Astrocyte (in vitro differentiated cells and primary cell): ENCODE data around the gene INTS7. TPM values are rescaled to one million over a fixed set of nuclear protein-coding genes. Genes with fewer than 3 reads are reported as not detected.

Experiments
- DNase-seq: peaks from one replicate; pipeline ENCODE4 v3.0.0-alpha.2; 2010; ENCODE audit warnings: low read depth
- FAIRE-seq: peaks from 2 replicates; lab custom pipeline; 2011; peaks lifted over from hg19 to GRCh38; lab: Jason Lieb, UNC
- H2AFZ ChIP-seq: 2 replicates; pipeline ENCODE4 v1.6.0; 2012; ENCODE audit warnings: low read depth, low read length, inconsistent platforms
- H3K27ac ChIP-seq: 2 replicates; pipeline ENCODE4 v1.5.1; 2011; ENCODE audit warnings: low read depth, low read length, inconsistent platforms
- H3K27me3 ChIP-seq: 2 replicates; pipeline ENCODE4 v1.6.0; 2011; ENCODE audit warnings: low read length, inconsistent platforms; ENCODE audit not compliant: insufficient read depth
- H3K36me3 ChIP-seq: 2 replicates; pipeline ENCODE4 v1.5.1; 2011; ENCODE audit warnings: low read length, inconsistent platforms; ENCODE audit not compliant: insufficient read depth
- H3K4me1 ChIP-seq: 2 replicates; pipeline ENCODE4 v1.5.1; 2011; ENCODE audit warnings: low read length, inconsistent platforms; ENCODE audit not compliant: insufficient read depth
- H3K4me2 ChIP-seq: 2 replicates; pipeline ENCODE4 v1.6.0; 2012; ENCODE audit warnings: low read length, inconsistent platforms
- H3K4me3 ChIP-seq: 2 replicates; pipeline ENCODE4 v1.5.1; 2011; ENCODE audit warnings: low read depth, mild to moderate bottlenecking, low read length, inconsistent platforms; ENCODE audit not compliant: insufficient read depth
- H3K79me2 ChIP-seq: 2 replicates; pipeline ENCODE4 v1.6.0; 2012; ENCODE audit warnings: mild to moderate bottlenecking, low read length, inconsistent platforms; ENCODE audit not compliant: insufficient read depth
- H3K9ac ChIP-seq: 2 replicates; pipeline ENCODE4 v1.6.0; 2012; ENCODE audit warnings: mild to moderate bottlenecking, low read length, inconsistent platforms
- H3K9me3 ChIP-seq: 2 replicates; pipeline ENCODE4 v1.5.1; 2012; ENCODE audit warnings: low read depth, mild to moderate bottlenecking, low read length, inconsistent platforms; ENCODE audit not compliant: insufficient read depth
- H4K20me1 ChIP-seq: 2 replicates; pipeline ENCODE4 v1.6.0; 2012; ENCODE audit warnings: low read length, inconsistent platforms; ENCODE audit not compliant: insufficient read depth
- H3K27ac Mint-ChIP-seq: one replicate; pipeline ENCODE4 v1.8.0; 2021; ENCODE audit warnings: mild to moderate bottlenecking, mixed read lengths; ENCODE audit not compliant: unreplicated experiment
- H3K27me3 Mint-ChIP-seq: one replicate; pipeline ENCODE4 v1.8.0; 2021; ENCODE audit warnings: low read depth, mixed read lengths; ENCODE audit not compliant: unreplicated experiment
- H3K36me3 Mint-ChIP-seq: one replicate; pipeline ENCODE4 v1.8.0; 2021; ENCODE audit warnings: low read depth, mixed read lengths; ENCODE audit not compliant: unreplicated experiment
- H3K4me1 Mint-ChIP-seq: one replicate; pipeline ENCODE4 v1.8.0; 2021; ENCODE audit warnings: low read depth, mixed read lengths; ENCODE audit not compliant: unreplicated experiment
- H3K4me3 Mint-ChIP-seq: one replicate; pipeline ENCODE4 v1.8.0; 2021; ENCODE audit warnings: mild to moderate bottlenecking, moderate library complexity, mixed read lengths; ENCODE audit not compliant: unreplicated experiment
- H3K9me3 Mint-ChIP-seq: one replicate; pipeline ENCODE4 v1.8.0; 2021; ENCODE audit warnings: mild to moderate bottlenecking, mixed read lengths; ENCODE audit not compliant: unreplicated experiment
- CTCF ChIP-seq: IDR thresholded peaks from 2 replicates; pipeline ENCODE4 v1.5.1; 2011; ENCODE audit warnings: low read depth, mild to moderate bottlenecking, inconsistent platforms, low read length, moderate library complexity; ENCODE audit not compliant: insufficient read depth
- EZH2 ChIP-seq: IDR thresholded peaks from 2 replicates; pipeline ENCODE4 v1.6.1; 2012; ENCODE audit warnings: mild to moderate bottlenecking, low read length, inconsistent platforms; ENCODE audit not compliant: insufficient read depth
- total RNA-seq: library from RNA; stranded (reverse); gene quantifications from 2 replicates; pipeline ENCODE4 v1.2.1, GENCODE V29; 2021

Gene INTS7
- total RNA-seq, 1 donor from 2014 or later, result 14.7 TPM

- Histone ChIP-seq H4K20me1 (no peaks in the 10 kb centered on the region), H3K4me1 (no peaks in the 10 kb centered on the region), H3K36me3 (no peaks in the 10 kb centered on the region), H3K27me3 (no peaks in the 10 kb centered on the region), H3K9ac (no peak overlapping the region), H3K9me3 (no peaks in the 10 kb centered on the region), H3K79me2 (no peaks in the 10 kb centered on the region), H3K4me2 (no peak overlapping the region), H3K27ac (no peak overlapping the region), H3K4me3 (no peak overlapping the region), H2AFZ (no peak overlapping the region)
- no peaks in the 10 kb centered on the region for H3K4me1 Mint-ChIP-seq
- peaks cover 11% of the 10 kb centered on the region for H3K27me3 Mint-ChIP-seq
- FAIRE-seq (no peak), DNase-seq (no peak)
- H3K4me3 Mint-ChIP-seq, result no peak overlapping the region
- no peak for TF ChIP-seq CTCF
- no peak for TF ChIP-seq EZH2
- H3K27ac Mint-ChIP-seq, result no peak overlapping the region
- peaks cover 2% of the 10 kb centered on the region for H3K9me3 Mint-ChIP-seq
- H3K36me3 Mint-ChIP-seq, result no peaks in the 10 kb centered on the region
Measured at GRCh38 chr1:211896958-211897357, 138.4 kb downstream of the INTS7 start.

- Histone ChIP-seq H3K4me1 (no peaks in the 10 kb centered on the region), H3K4me2 (no peak overlapping the region), H3K79me2 (no peaks in the 10 kb centered on the region), H3K4me3 (no peak overlapping the region), H3K36me3 (no peaks in the 10 kb centered on the region), H3K27me3 (no peaks in the 10 kb centered on the region), H3K27ac (no peak overlapping the region), H3K9me3 (no peaks in the 10 kb centered on the region), H4K20me1 (no peaks in the 10 kb centered on the region), H3K9ac (no peak overlapping the region), H2AFZ (no peak overlapping the region)
- Mint-ChIP-seq H3K4me3 (no peak overlapping the region), H3K36me3 (no peaks in the 10 kb centered on the region), H3K4me1 (no peaks in the 10 kb centered on the region), H3K9me3 (no peaks in the 10 kb centered on the region), H3K27ac (peak overlapping the region; percentile 29), H3K27me3 (peaks cover 13% of the 10 kb centered on the region)
- TF ChIP-seq EZH2, result no peak
- no peak for TF ChIP-seq CTCF
- DNase-seq (no peak), FAIRE-seq (no peak)
Measured at GRCh38 chr1:211895126-211895759, 140.1 kb downstream of the INTS7 start.

GRCh38 chr1:211894312-211894711, 141.0 kb downstream of the INTS7 start:
- H3K9me3 Mint-ChIP-seq, result no peaks in the 10 kb centered on the region
- H3K4me3 Mint-ChIP-seq, result no peak overlapping the region
- H3K27ac Mint-ChIP-seq, result no peak overlapping the region
- H4K20me1 ChIP-seq, result no peaks in the 10 kb centered on the region
- H3K27me3 ChIP-seq, result no peaks in the 10 kb centered on the region
- no peaks in the 10 kb centered on the region for H3K4me1 Mint-ChIP-seq
- H3K4me2 ChIP-seq, result no peak overlapping the region
- H3K9ac ChIP-seq, result no peak overlapping the region
- no peak overlapping the region for H3K4me3 ChIP-seq
- H3K27ac ChIP-seq, result no peak overlapping the region
- H3K4me1 ChIP-seq, result no peaks in the 10 kb centered on the region
- DNase-seq, result no peak
- no peaks in the 10 kb centered on the region for H3K36me3 ChIP-seq
- TF ChIP-seq CTCF (no peak), EZH2 (no peak)
- H3K9me3 ChIP-seq, result no peaks in the 10 kb centered on the region
- no peak overlapping the region for H2AFZ ChIP-seq
- H3K27me3 Mint-ChIP-seq, result peaks cover 18% of the 10 kb centered on the region
- H3K36me3 Mint-ChIP-seq, result no peaks in the 10 kb centered on the region
- FAIRE-seq, result no peak
- H3K79me2 ChIP-seq, result no peaks in the 10 kb centered on the region
